Measurements from ENCODE around the gene TUBA1A.
"Not testable (repeated sequence)": the region's sequence is repeated elsewhere in the genome, so short reads cannot be mapped to it uniquely, and the experiment has no call there.

- TF ChIP-seq CTCF, POLR2A, POLR2AphosphoS5 (IDR thresholded peaks at IDR 0.05): not testable (repeated sequence)
Observed at GRCh38 chr12:49136997-49137396, 51.9 kb downstream of the TUBA1A start.
